Globus pallidus (tissue), 1 donor: ENCODE data around the gene SSC5D.

Experiments
- DNase-seq: peaks from one replicate; pipeline ENCODE4 v3.0.0-alpha.2; 2015; ENCODE audit warnings: low spot score

SSC5D gene

GRCh38 chr19:55536951-55537740, 48.9 kb downstream of the SSC5D start, which contains the start of gene SBK2:
SBK2 (minus strand) TSS chr19:55537133; CDS start chr19:55536294, 839 bp downstream.
- no peak for DNase-seq

GRCh38 chr19:55537741-55538111, 49.5 kb downstream of the SSC5D start:
- DNase-seq = no peak

GRCh38 chr19:55538132-55538531, 49.9 kb downstream of the SSC5D start:
- DNase-seq = no peak

GRCh38 chr19:55539090-55539984, 51.1 kb downstream of the SSC5D start:
- no peak for DNase-seq

GRCh38 chr19:55540619-55541018, 52.4 kb downstream of the SSC5D start:
- DNase-seq = no peak

GRCh38 chr19:55541091-55541490, 52.9 kb downstream of the SSC5D start:
- no peak for DNase-seq

GRCh38 chr19:55542292-55542855, 54.1 kb downstream of the SSC5D start:
- DNase-seq = no peak

- no peak for DNase-seq
Measured at GRCh38 chr19:55543567-55543966, 55.3 kb downstream of the SSC5D start.

- DNase-seq = no peak
Measured at GRCh38 chr19:55544014-55544413, 55.8 kb downstream of the SSC5D start.

GRCh38 chr19:55544776-55545439, 56.7 kb downstream of the SSC5D start:
- DNase-seq = no peak

GRCh38 chr19:55545443-55545842, 57.2 kb downstream of the SSC5D start, which contains the start of gene SBK3:
SBK3 (minus strand) TSS chr19:55545543; CDS start chr19:55545543, 0 bp downstream.
- no peak for DNase-seq

GRCh38 chr19:55546011-55546410, 57.8 kb downstream of the SSC5D start:
- DNase-seq = no peak

GRCh38 chr19:55546822-55547614, 58.8 kb downstream of the SSC5D start:
- peak; percentile 3 for DNase-seq

- DNase-seq = no peak
Measured at GRCh38 chr19:55549500-55550320, 61.5 kb downstream of the SSC5D start.

- no peak for DNase-seq
Measured at GRCh38 chr19:55550321-55550650, 62.0 kb downstream of the SSC5D start.

GRCh38 chr19:55552206-55552605, 64.0 kb downstream of the SSC5D start:
- DNase-seq = no peak

GRCh38 chr19:55552620-55553019, 64.4 kb downstream of the SSC5D start:
- no peak for DNase-seq

- no peak for DNase-seq
Measured at GRCh38 chr19:55553217-55554182, 65.3 kb downstream of the SSC5D start.

- no peak for DNase-seq
Measured at GRCh38 chr19:55554302-55554701, 66.1 kb downstream of the SSC5D start.
